K562 (cell line): ENCODE measurements around the gene HYOU1. TPM values are rescaled to one million over a fixed set of nuclear protein-coding genes. Genes with fewer than 3 reads are reported as not detected.

ENCODE experiments used
- ETV6 ChIP-seq, 3 experiments: fragments of 150-350 bp in 1 of 3; sonication (generic) in 1 of 3; formaldehyde crosslinking in 1 of 3; IDR thresholded peaks; 2 replicates each; pipeline versions ENCODE4 v1.6.1 to v1.8.0; 2014 to 2022; ENCODE audit warnings: borderline replicate concordance in 2 of 3, low read depth in 2 of 3, antibody characterized with exemption in 1 of 3, low read length in 1 of 3, mild to moderate bottlenecking in 1 of 3, missing genetic modification reagents in 1 of 3
- GTF2B ChIP-seq: IDR thresholded peaks from 2 replicates; pipeline ENCODE4 v1.6.1; 2011; ENCODE audit not compliant: insufficient read length; ENCODE audit errors: extremely low read depth
- IFI16 ChIP-seq: fragments of 250-450 bp; sonication (Bioruptor Pico); IDR thresholded peaks from 2 replicates; pipeline ENCODE4 v2.1.2; 2022; ENCODE audit warnings: mild to moderate bottlenecking, inconsistent platforms
- MTA2 ChIP-seq: fragments of 450-650 bp; IDR thresholded peaks from 2 replicates; pipeline ENCODE4 v1.6.1; 2016; ENCODE audit warnings: low read depth
- MYC ChIP-seq, 2 experiments: fragments of 250-450 bp in 1 of 2; sonication (Bioruptor Pico) in 1 of 2; IDR thresholded peaks; 2 replicates each; pipeline versions ENCODE4 v1.5.1 to v1.6.1; 2012 to 2021; ENCODE audit warnings: low read depth in 2 of 2, borderline replicate concordance in 1 of 2, improper control_type of control experiment in 1 of 2, low read length in 1 of 2, mild to moderate bottlenecking in 1 of 2, moderate library complexity in 1 of 2
- NELFE ChIP-seq: IDR thresholded peaks from 2 replicates; pipeline ENCODE4 v1.6.1; 2011; ENCODE audit warnings: mild to moderate bottlenecking; ENCODE audit not compliant: insufficient read depth, insufficient read length
- NFATC3 ChIP-seq: fragments of 450-650 bp; IDR thresholded peaks from 2 replicates; pipeline ENCODE4 v1.6.1; 2017; ENCODE audit warnings: mild to moderate bottlenecking
- NFXL1 ChIP-seq: fragments of 450-650 bp; formaldehyde crosslinking; IDR thresholded peaks from 2 replicates; pipeline ENCODE4 v1.4.0; 2021; ENCODE audit warnings: mild to moderate bottlenecking
- PML ChIP-seq: IDR thresholded peaks from 2 replicates; pipeline ENCODE4 v1.6.1; 2012; ENCODE audit warnings: low read length, inconsistent platforms
- SMARCE1 ChIP-seq: fragments of 450-650 bp; IDR thresholded peaks from 2 replicates; pipeline ENCODE4 v1.7.1; 2016; ENCODE audit warnings: mild to moderate bottlenecking
- TCF15 ChIP-seq: fragments of 250-450 bp; sonication (Bioruptor Pico); IDR thresholded peaks from 2 replicates; pipeline ENCODE4 v1.8.0; 2022; ENCODE audit warnings: moderate library complexity, mild to moderate bottlenecking, inconsistent platforms
- ZEB2 ChIP-seq: fragments of 450-650 bp; IDR thresholded peaks from 2 replicates; pipeline ENCODE4 v1.6.1; 2016
- ZFP30 ChIP-seq: fragments of 250-450 bp; sonication (Bioruptor Pico); IDR thresholded peaks from 2 replicates; pipeline ENCODE4 v1.8.0; 2022; ENCODE audit warnings: moderate library complexity, mild to moderate bottlenecking, inconsistent platforms, borderline replicate concordance
- ZNF224 ChIP-seq: sonication (generic); formaldehyde crosslinking; IDR thresholded peaks from 2 replicates; pipeline ENCODE4 v1.8.0; 2022; ENCODE audit warnings: mild to moderate bottlenecking, missing genetic modification reagents
- polyA plus RNA-seq, 8 experiments: library from polyadenylated mRNA; depleted of rRNA in 4 of 8; stranded (reverse) in 5 of 8; unstranded in 3 of 8; fragments of >200 nt; fragmentation: Nextera tagmentation in 2 of 8; fragmentation: Illumina TruSeq in 1 of 8; extraction: Ambion mirVana in 2 of 8; extraction: Trizol in 1 of 8; gene quantifications; 2 replicates each; pipeline versions ENCODE4 v1.2.1 to v1.2.3, GENCODE V29; 2011 to 2014; ENCODE audit warnings: inconsistent platforms in 1 of 8, missing spikeins in 1 of 8
- total RNA-seq, 7 experiments: library from RNA; depleted of rRNA in 6 of 7; stranded (reverse); fragments of >200 nt in 6 of 7; fragmentation: Illumina TruSeq in 2 of 7; extraction: Trizol in 2 of 7; gene quantifications; 2 replicates each; pipeline versions ENCODE4 v1.2.1 to v1.2.3, GENCODE V29; 2011 to 2021; ENCODE audit warnings: low replicate concordance in 1 of 7
- TF ChIP-seq, protein P1 (sequence below): fragments of 200-800 bp; sonication (Bioruptor generic); IDR thresholded peaks from 2 replicates; pipeline ENCODE4 v1.6.1; 2016; ENCODE audit warnings: missing genetic modification characterization, missing compliant biosample characterization
- TF ChIP-seq, protein P2 (sequence below): fragments of 450-650 bp; formaldehyde crosslinking; IDR thresholded peaks from 2 replicates; pipeline ENCODE4 v1.4.0; 2020; ENCODE audit warnings: mild to moderate bottlenecking, moderate library complexity
- TF ChIP-seq, protein P3 (sequence below): fragments of 250-450 bp; sonication (Bioruptor Pico); IDR thresholded peaks from 2 replicates; pipeline ENCODE4 v1.5.0; 2022; ENCODE audit warnings: mild to moderate bottlenecking

The HYOU1 gene
- total and polyA plus RNA-seq, 9 of the 15 experiments (the other 6 are each of a cell fraction or from before 2014, with no cell fraction given), result 19.5 to 197 (median 128) TPM

- TF ChIP-seq NFATC3 (no peak), ETV6 (IDR thresholded peaks at IDR 0.05; ENCODE audit: borderline replicate concordance in 1 of 2, low read depth in 2 of 2, low read length in 1 of 2) (no peak), ETV6 (CRISPR knock-in tag; IDR thresholded peaks at IDR 0.05; ENCODE audit: borderline replicate concordance) (no peak), ZNF224 (CRISPR knock-in tag) (no peak), PML (peak; percentile 67; the same call in 1 of the 2 replicates), ZFP30 (CRISPR knock-in tag) (no peak), ZEB2 (0 out of 2 replicates have a peak, but pooled peaks have one; percentile 14), MYC (IDR thresholded peaks at IDR 0.05; ENCODE audit: low read depth, low read length) (peak; percentile 70), MYC (CRISPR knock-in tag; IDR thresholded peaks at IDR 0.05; ENCODE audit: borderline replicate concordance, low read depth) (no peak), TCF15 (CRISPR knock-in tag) (0 out of 2 replicates have a peak, but pooled peaks have one; percentile 9), NELFE (no peak), MTA2 (peak; percentile 70), NFXL1 (CRISPR knock-in tag) (0 out of 2 replicates have a peak, but pooled peaks have one; percentile 69), GTF2B (no peak), IFI16 (CRISPR knock-in tag) (no peak), SMARCE1 (no peak)
- TF ChIP-seq, protein P1, sequence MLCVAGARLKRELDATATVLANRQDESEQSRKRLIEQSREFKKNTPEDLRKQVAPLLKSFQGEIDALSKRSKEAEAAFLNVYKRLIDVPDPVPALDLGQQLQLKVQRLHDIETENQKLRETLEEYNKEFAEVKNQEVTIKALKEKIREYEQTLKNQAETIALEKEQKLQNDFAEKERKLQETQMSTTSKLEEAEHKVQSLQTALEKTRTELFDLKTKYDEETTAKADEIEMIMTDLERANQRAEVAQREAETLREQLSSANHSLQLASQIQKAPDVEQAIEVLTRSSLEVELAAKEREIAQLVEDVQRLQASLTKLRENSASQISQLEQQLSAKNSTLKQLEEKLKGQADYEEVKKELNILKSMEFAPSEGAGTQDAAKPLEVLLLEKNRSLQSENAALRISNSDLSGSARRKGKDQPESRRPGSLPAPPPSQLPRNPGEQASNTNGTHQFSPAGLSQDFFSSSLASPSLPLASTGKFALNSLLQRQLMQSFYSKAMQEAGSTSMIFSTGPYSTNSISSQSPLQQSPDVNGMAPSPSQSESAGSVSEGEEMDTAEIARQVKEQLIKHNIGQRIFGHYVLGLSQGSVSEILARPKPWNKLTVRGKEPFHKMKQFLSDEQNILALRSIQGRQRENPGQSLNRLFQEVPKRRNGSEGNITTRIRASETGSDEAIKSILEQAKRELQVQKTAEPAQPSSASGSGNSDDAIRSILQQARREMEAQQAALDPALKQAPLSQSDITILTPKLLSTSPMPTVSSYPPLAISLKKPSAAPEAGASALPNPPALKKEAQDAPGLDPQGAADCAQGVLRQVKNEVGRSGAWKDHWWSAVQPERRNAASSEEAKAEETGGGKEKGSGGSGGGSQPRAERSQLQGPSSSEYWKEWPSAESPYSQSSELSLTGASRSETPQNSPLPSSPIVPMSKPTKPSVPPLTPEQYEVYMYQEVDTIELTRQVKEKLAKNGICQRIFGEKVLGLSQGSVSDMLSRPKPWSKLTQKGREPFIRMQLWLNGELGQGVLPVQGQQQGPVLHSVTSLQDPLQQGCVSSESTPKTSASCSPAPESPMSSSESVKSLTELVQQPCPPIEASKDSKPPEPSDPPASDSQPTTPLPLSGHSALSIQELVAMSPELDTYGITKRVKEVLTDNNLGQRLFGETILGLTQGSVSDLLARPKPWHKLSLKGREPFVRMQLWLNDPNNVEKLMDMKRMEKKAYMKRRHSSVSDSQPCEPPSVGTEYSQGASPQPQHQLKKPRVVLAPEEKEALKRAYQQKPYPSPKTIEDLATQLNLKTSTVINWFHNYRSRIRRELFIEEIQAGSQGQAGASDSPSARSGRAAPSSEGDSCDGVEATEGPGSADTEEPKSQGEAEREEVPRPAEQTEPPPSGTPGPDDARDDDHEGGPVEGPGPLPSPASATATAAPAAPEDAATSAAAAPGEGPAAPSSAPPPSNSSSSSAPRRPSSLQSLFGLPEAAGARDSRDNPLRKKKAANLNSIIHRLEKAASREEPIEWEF, result no peak
- TF ChIP-seq, protein P2, sequence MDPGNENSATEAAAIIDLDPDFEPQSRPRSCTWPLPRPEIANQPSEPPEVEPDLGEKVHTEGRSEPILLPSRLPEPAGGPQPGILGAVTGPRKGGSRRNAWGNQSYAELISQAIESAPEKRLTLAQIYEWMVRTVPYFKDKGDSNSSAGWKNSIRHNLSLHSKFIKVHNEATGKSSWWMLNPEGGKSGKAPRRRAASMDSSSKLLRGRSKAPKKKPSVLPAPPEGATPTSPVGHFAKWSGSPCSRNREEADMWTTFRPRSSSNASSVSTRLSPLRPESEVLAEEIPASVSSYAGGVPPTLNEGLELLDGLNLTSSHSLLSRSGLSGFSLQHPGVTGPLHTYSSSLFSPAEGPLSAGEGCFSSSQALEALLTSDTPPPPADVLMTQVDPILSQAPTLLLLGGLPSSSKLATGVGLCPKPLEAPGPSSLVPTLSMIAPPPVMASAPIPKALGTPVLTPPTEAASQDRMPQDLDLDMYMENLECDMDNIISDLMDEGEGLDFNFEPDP (CRISPR knock-in tag), result no peak
- TF ChIP-seq, protein P3, sequence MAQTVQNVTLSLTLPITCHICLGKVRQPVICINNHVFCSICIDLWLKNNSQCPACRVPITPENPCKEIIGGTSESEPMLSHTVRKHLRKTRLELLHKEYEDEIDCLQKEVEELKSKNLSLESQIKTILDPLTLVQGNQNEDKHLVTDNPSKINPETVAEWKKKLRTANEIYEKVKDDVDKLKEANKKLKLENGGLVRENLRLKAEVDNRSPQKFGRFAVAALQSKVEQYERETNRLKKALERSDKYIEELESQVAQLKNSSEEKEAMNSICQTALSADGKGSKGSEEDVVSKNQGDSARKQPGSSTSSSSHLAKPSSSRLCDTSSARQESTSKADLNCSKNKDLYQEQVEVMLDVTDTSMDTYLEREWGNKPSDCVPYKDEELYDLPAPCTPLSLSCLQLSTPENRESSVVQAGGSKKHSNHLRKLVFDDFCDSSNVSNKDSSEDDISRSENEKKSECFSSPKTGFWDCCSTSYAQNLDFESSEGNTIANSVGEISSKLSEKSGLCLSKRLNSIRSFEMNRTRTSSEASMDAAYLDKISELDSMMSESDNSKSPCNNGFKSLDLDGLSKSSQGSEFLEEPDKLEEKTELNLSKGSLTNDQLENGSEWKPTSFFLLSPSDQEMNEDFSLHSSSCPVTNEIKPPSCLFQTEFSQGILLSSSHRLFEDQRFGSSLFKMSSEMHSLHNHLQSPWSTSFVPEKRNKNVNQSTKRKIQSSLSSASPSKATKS (CRISPR knock-in tag), result no peak
Measured at GRCh38 chr11:118997627-118998387, 59.2 kb downstream of the HYOU1 start, which contains the start of gene CENATAC (continued).
